IMR-90 (cell line): ENCODE data around the gene THEM5. TPM values are rescaled to one million over a fixed set of nuclear protein-coding genes. Genes with fewer than 3 reads are reported as not detected.

Experiments used
- ATAC-seq: fragments of 200-7000 bp; cut with Tn5 transposase; 2 replicates; pipeline ENCODE4 v1.9.1; 2020; ENCODE audit warnings: low read depth, mild to moderate bottlenecking, moderate library complexity
- BruUV-seq: library from RNA; stranded (reverse); fragments of 400-500 nt; replicated peaks from 2 replicates; lab custom pipeline; 2021; lab: Mats Ljungman, UMichigan
- CTCF ChIA-PET: fragments of 300-600 bp; formaldehyde crosslinking; extraction: SDS; loops from one replicate; lab custom pipeline; 2021; ENCODE audit warnings: antibody characterized with exemption; lab: Yijun Ruan, JAX
- POLR2A ChIA-PET: fragments of 300-600 bp; sonication (Branson Sonifier 250); formaldehyde crosslinking; loops from one replicate; lab custom pipeline; 2022; ENCODE audit warnings: antibody characterized with exemption; ENCODE audit not compliant: unreplicated experiment; lab: Charles Lee
- DNase-seq: peaks from one replicate; pipeline ENCODE4 v3.0.0; 2013
- H2AFZ ChIP-seq: replicated peaks from 2 replicates; pipeline ENCODE3; 2013; ENCODE audit warnings: low read length, mild to moderate bottlenecking; ENCODE audit not compliant: poor library complexity
- H2AK5ac ChIP-seq: 2 replicates; pipeline ENCODE4 v1.6.1; 2013; ENCODE audit warnings: low read depth, low read length, inconsistent platforms
- H2AK9ac ChIP-seq: replicated peaks from 2 replicates; pipeline ENCODE3; 2013; ENCODE audit warnings: mild to moderate bottlenecking, low read depth, low read length, moderate library complexity; ENCODE audit not compliant: poor library complexity
- H2BK120ac ChIP-seq: 2 replicates; pipeline ENCODE4 v1.6.1; 2013; ENCODE audit warnings: low read depth, low read length, inconsistent platforms
- H2BK15ac ChIP-seq: 3 replicates; pipeline ENCODE4 v1.6.1; 2013; ENCODE audit warnings: low read depth, low read length, inconsistent platforms
- H2BK20ac ChIP-seq: 2 replicates; pipeline ENCODE4 v1.6.1; 2013; ENCODE audit warnings: low read depth, mild to moderate bottlenecking, inconsistent platforms, low read length, moderate library complexity
- H2BK5ac ChIP-seq: 2 replicates; pipeline ENCODE4 v1.6.1; 2013; ENCODE audit warnings: mild to moderate bottlenecking, low read depth, low read length, inconsistent platforms; ENCODE audit not compliant: poor library complexity, severe bottlenecking
- H3K14ac ChIP-seq: replicated peaks from 2 replicates; pipeline ENCODE4 v1.6.1; 2013; ENCODE audit warnings: low read depth, low read length, inconsistent platforms
- H3K18ac ChIP-seq: 2 replicates; pipeline ENCODE4 v1.6.1; 2013; ENCODE audit warnings: low read depth, low read length, control low read depth
- H3K23ac ChIP-seq: 2 replicates; pipeline ENCODE4 v1.6.1; 2013; ENCODE audit warnings: low read depth, low read length, inconsistent platforms
- H3K27ac ChIP-seq: 2 replicates; pipeline ENCODE4 v1.5.1; 2013; ENCODE audit warnings: mild to moderate bottlenecking, control low read depth, low read length; ENCODE audit not compliant: insufficient read depth
- H3K27me3 ChIP-seq: 2 replicates; pipeline ENCODE4 v1.6.1; 2013; ENCODE audit warnings: low read length; ENCODE audit not compliant: control insufficient read depth, insufficient read depth
- H3K36me3 ChIP-seq: 2 replicates; pipeline ENCODE4 v1.6.1; 2013; ENCODE audit warnings: low read length, mixed read lengths; ENCODE audit not compliant: control insufficient read depth, insufficient read depth
- H3K4ac ChIP-seq: 2 replicates; pipeline ENCODE4 v1.6.1; 2013; ENCODE audit warnings: low read depth, low read length, inconsistent platforms
- H3K4me1 ChIP-seq: 2 replicates; pipeline ENCODE4 v1.6.1; 2013; ENCODE audit warnings: low read length, mixed read lengths; ENCODE audit not compliant: control insufficient read depth, insufficient read depth
- H3K4me2 ChIP-seq: 2 replicates; pipeline ENCODE4 v1.6.1; 2013; ENCODE audit warnings: low read depth, mild to moderate bottlenecking, control low read depth, low read length, moderate library complexity
- H3K4me3 ChIP-seq: 2 replicates; pipeline ENCODE4 v1.5.1; 2013; ENCODE audit warnings: low read depth, mild to moderate bottlenecking, control low read depth, low read length, moderate library complexity; ENCODE audit not compliant: insufficient read depth
- H3K56ac ChIP-seq: 2 replicates; pipeline ENCODE4 v1.6.1; 2013; ENCODE audit warnings: low read length, inconsistent platforms; ENCODE audit not compliant: insufficient read depth; ENCODE audit errors: extremely low read depth
- H3K79me1 ChIP-seq, 2 experiments: 2 replicates each; pipeline ENCODE4 v1.6.1; 2013; ENCODE audit warnings: low read length in 2 of 2, inconsistent platforms in 1 of 2, low read depth in 1 of 2
- H3K9ac ChIP-seq: 2 replicates; pipeline ENCODE4 v1.6.1; 2013; ENCODE audit warnings: low read depth, low read length, control low read depth
- H3K9me1 ChIP-seq: 2 replicates; pipeline ENCODE4 v1.6.1; 2013; ENCODE audit warnings: low read length, inconsistent platforms; ENCODE audit not compliant: insufficient read depth
- H3K9me3 ChIP-seq: 2 replicates; pipeline ENCODE4 v1.6.1; 2013; ENCODE audit warnings: low read length; ENCODE audit not compliant: control insufficient read depth, insufficient read depth
- H4K20me1 ChIP-seq: 2 replicates; pipeline ENCODE4 v1.6.1; 2013; ENCODE audit warnings: low read length, inconsistent platforms; ENCODE audit not compliant: insufficient read depth
- H4K5ac ChIP-seq: 2 replicates; pipeline ENCODE4 v1.6.1; 2013; ENCODE audit warnings: mild to moderate bottlenecking, low read depth, low read length, control low read depth
- H4K8ac ChIP-seq, 2 experiments: 2 replicates each; pipeline ENCODE4 v1.6.1; 2013; ENCODE audit warnings: low read depth in 2 of 2, low read length in 2 of 2, control low read depth in 1 of 2, inconsistent platforms in 1 of 2
- H4K91ac ChIP-seq: 2 replicates; pipeline ENCODE4 v1.6.1; 2013; ENCODE audit warnings: low read depth, low read length, inconsistent platforms; ENCODE audit not compliant: insufficient read depth
- BHLHE40 ChIP-seq: fragments of 150-350 bp; IDR thresholded peaks from 2 replicates; pipeline ENCODE4 v1.6.1; 2016; ENCODE audit warnings: mild to moderate bottlenecking, low read depth, low read length
- CEBPB ChIP-seq: IDR thresholded peaks from 2 replicates; pipeline ENCODE4 v1.6.1; 2012; ENCODE audit warnings: low read depth, low read length, improper control_type of control experiment
- CHD1 ChIP-seq: IDR thresholded peaks from 2 replicates; pipeline ENCODE4 v1.6.1; 2012; ENCODE audit warnings: low read depth, low read length, improper control_type of control experiment
- FOS ChIP-seq: fragments of 150-350 bp; IDR thresholded peaks from 2 replicates; pipeline ENCODE4 v1.6.1; 2016; ENCODE audit warnings: low read depth, low read length
- MAFK ChIP-seq: IDR thresholded peaks from 2 replicates; pipeline ENCODE4 v1.6.1; 2012; ENCODE audit warnings: low read depth, low read length, improper control_type of control experiment
- NFE2L2 ChIP-seq: fragments of 150-350 bp; IDR thresholded peaks from 2 replicates; pipeline ENCODE4 v1.6.1; 2016; ENCODE audit warnings: low read depth, mild to moderate bottlenecking, low read length
- SMC3 ChIP-seq: fragments of 150-350 bp; IDR thresholded peaks from 2 replicates; pipeline ENCODE4 v1.6.1; 2016; ENCODE audit warnings: low read depth, mild to moderate bottlenecking, antibody characterized with exemption, low read length, moderate library complexity
- WGBS, 2 experiments: methylation state at CpG; one replicate each; pipeline versions ENCODE4 v1.1.5 to v1.1.7; 2013; ENCODE audit warnings: missing lambda C conversion rate in 2 of 2; ENCODE audit not compliant: insufficient read length in 1 of 2; ENCODE audit errors: extremely low coverage in 2 of 2; 5-methylcytosine and 5-hydroxymethylcytosine counted together
- dilution Hi-C: fragments of 300-500 bp; cut with HindIII; formaldehyde crosslinking; loops from one replicate; pipeline ENCODE4 v1.14.3; 2018; ENCODE audit warnings: low sequenced_read_pairs; ENCODE audit not compliant: unreplicated experiment
- in situ Hi-C: fragments of 300-500 bp; cut with MboI; formaldehyde crosslinking; loops from 3 replicates; pipeline ENCODE4 v1.14.3; 2019; ENCODE audit warnings: low sequenced_read_pairs, inconsistent platforms, mixed read lengths
- intact Hi-C: fragments of 100-400 bp; cut with micrococcal nuclease; formaldehyde crosslinking; loops from 2 replicates; pipeline ENCODE4 v1.10.0; 2022
- polyA plus RNA-seq, 3 experiments: library from polyadenylated mRNA; depleted of rRNA; stranded (reverse); fragments of >200 nt; gene quantifications; 2 replicates each; pipeline ENCODE4 v1.2.3, GENCODE V29; 2012; ENCODE audit warnings: low replicate concordance in 1 of 3
- total RNA-seq: library from RNA; depleted of rRNA; stranded (reverse); fragments of >200 nt; gene quantifications from 2 replicates; pipeline ENCODE4 v1.2.3, GENCODE V29; 2012
- TF ChIP-seq, protein P1 (sequence below): conservative IDR thresholded peaks from 2 replicates; pipeline ENCODE4 v1.5.1; 2012; ENCODE audit warnings: mild to moderate bottlenecking, low read depth, low read length, improper control_type of control experiment

Gene THEM5
- total and polyA plus RNA-seq, 2 of the 4 experiments (the other 2 are of a cell fraction): not detected

DNA sequence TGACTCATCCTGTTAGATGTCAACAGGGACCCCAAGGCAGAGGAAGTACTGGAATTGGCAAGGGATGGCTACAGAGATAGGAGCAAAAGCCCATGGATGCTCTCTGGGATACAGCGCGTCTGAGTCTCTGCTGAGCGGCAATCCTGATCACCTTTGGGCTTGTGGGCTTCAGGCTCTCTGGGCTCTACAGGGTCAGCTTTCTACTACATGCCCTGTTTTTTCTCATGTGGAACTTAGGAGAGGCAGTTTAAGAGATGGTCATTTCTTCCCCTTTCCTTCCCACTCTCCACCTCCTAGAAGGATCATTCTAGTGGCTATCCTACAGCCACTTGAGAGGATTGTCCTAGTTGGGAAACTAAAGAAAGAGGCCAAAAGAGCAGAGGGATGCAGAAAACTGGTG lies 49.6 kb downstream of the THEM5 start:
- Histone ChIP-seq H2AFZ (no peak overlapping the region), H3K4ac (no peak overlapping the region), H3K79me1 (no peaks in the 10 kb centered on the region), H3K14ac (no peak overlapping the region), H4K5ac (no peak overlapping the region), H3K56ac (no peak overlapping the region), H2BK15ac (no peak overlapping the region), H3K4me2 (no peak overlapping the region), H4K8ac (no peak overlapping the region), H2BK20ac (no peak overlapping the region), H4K20me1 (no peaks in the 10 kb centered on the region), H3K36me3 (no peaks in the 10 kb centered on the region), H3K4me1 (no peaks in the 10 kb centered on the region), H3K27ac (no peak overlapping the region), H3K9ac (no peak overlapping the region), H2BK5ac (no peak overlapping the region), H4K91ac (no peak overlapping the region), H3K4me3 (no peak overlapping the region), H3K9me1 (no peaks in the 10 kb centered on the region; the same call in 1 of the 2 replicates), H3K9me3 (no peaks in the 10 kb centered on the region), H3K18ac (no peak overlapping the region), H3K27me3 (peaks cover 89% of the 10 kb centered on the region), H2AK5ac (no peak overlapping the region), H3K23ac (no peak overlapping the region), H2BK120ac (no peak overlapping the region), H2AK9ac (no peak overlapping the region)
- dilution Hi-C loops (no loop called here), in situ Hi-C loops (no loop called here), intact Hi-C loops (no loop called here)
- DNase-seq: no peak
- POLR2A ChIA-PET: no interaction called here
- ATAC-seq: no peak
- no TSS peak for BruUV-seq
- no CpG with 5 or more reads among the region's 3 CpGs for WGBS, 2 experiments
- TF ChIP-seq SMC3 (no peak), CHD1 (no peak), BHLHE40 (no peak), FOS (no peak), MAFK (no peak), CEBPB (no peak), NFE2L2 (no peak)
- TF ChIP-seq, protein P1, sequence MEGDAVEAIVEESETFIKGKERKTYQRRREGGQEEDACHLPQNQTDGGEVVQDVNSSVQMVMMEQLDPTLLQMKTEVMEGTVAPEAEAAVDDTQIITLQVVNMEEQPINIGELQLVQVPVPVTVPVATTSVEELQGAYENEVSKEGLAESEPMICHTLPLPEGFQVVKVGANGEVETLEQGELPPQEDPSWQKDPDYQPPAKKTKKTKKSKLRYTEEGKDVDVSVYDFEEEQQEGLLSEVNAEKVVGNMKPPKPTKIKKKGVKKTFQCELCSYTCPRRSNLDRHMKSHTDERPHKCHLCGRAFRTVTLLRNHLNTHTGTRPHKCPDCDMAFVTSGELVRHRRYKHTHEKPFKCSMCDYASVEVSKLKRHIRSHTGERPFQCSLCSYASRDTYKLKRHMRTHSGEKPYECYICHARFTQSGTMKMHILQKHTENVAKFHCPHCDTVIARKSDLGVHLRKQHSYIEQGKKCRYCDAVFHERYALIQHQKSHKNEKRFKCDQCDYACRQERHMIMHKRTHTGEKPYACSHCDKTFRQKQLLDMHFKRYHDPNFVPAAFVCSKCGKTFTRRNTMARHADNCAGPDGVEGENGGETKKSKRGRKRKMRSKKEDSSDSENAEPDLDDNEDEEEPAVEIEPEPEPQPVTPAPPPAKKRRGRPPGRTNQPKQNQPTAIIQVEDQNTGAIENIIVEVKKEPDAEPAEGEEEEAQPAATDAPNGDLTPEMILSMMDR: no peak
- CTCF ChIA-PET: no interaction called here
